Prostate gland (tissue), 2 donors: ENCODE results near the gene CCN2.

Experiments
- POLR2A ChIP-seq: fragments of 450-650 bp; IDR thresholded peaks from one replicate; pipeline ENCODE4 v1.6.1; 2016; ENCODE audit warnings: antibody characterized with exemption, mild to moderate bottlenecking
- TF ChIP-seq, protein P1 (sequence below), 4 experiments: fragments of 200-600 bp in 2 of 4; fragments of 450-650 bp in 2 of 4; sonication (generic) in 2 of 4; IDR thresholded peaks; 1 replicate in 3 of 4; 2 replicates in 1 of 4; pipeline ENCODE4 v1.5.1; 2016 to 2019; ENCODE audit warnings: antibody characterized with exemption in 4 of 4, mild to moderate bottlenecking in 2 of 4, moderate library complexity in 2 of 4

DNA sequence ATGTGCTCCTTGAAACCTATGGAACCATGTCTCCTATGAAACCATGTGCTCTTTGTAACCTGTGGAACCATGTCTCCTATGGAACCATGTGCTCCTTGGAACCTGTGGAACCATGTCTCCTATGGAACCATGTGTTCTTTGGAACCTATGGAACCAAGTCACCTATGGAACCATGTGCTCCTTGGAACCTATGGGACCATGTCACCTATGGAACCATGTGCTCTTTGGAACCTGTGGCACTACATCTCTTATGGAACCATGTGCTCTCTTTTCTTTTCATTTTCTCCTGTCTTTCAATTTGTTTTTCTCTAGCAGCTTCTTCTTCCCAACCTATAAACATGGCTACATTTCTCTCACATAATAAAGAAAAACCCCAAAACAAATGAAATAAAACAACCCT, 11.9 kb upstream of the CCN2 start:
- TF ChIP-seq POLR2A = no peak
- TF ChIP-seq, protein P1, sequence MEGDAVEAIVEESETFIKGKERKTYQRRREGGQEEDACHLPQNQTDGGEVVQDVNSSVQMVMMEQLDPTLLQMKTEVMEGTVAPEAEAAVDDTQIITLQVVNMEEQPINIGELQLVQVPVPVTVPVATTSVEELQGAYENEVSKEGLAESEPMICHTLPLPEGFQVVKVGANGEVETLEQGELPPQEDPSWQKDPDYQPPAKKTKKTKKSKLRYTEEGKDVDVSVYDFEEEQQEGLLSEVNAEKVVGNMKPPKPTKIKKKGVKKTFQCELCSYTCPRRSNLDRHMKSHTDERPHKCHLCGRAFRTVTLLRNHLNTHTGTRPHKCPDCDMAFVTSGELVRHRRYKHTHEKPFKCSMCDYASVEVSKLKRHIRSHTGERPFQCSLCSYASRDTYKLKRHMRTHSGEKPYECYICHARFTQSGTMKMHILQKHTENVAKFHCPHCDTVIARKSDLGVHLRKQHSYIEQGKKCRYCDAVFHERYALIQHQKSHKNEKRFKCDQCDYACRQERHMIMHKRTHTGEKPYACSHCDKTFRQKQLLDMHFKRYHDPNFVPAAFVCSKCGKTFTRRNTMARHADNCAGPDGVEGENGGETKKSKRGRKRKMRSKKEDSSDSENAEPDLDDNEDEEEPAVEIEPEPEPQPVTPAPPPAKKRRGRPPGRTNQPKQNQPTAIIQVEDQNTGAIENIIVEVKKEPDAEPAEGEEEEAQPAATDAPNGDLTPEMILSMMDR (IDR thresholded peaks at IDR 0.05) = no peak
